Left hindlimb (tissue), 1 donor: ENCODE measurements around the gene C17orf58.
A peak's percentile ranks its signal among the peaks of the same experiment; 100 is the strongest.
"Not testable (repeated sequence)": the region's sequence is repeated elsewhere in the genome, so short reads cannot be mapped to it uniquely, and the experiment has no call there.

ENCODE experiments used
- DNase-seq: peaks from one replicate; pipeline ENCODE4 v3.0.0-alpha.2; 2018

C17orf58 gene

DNA sequence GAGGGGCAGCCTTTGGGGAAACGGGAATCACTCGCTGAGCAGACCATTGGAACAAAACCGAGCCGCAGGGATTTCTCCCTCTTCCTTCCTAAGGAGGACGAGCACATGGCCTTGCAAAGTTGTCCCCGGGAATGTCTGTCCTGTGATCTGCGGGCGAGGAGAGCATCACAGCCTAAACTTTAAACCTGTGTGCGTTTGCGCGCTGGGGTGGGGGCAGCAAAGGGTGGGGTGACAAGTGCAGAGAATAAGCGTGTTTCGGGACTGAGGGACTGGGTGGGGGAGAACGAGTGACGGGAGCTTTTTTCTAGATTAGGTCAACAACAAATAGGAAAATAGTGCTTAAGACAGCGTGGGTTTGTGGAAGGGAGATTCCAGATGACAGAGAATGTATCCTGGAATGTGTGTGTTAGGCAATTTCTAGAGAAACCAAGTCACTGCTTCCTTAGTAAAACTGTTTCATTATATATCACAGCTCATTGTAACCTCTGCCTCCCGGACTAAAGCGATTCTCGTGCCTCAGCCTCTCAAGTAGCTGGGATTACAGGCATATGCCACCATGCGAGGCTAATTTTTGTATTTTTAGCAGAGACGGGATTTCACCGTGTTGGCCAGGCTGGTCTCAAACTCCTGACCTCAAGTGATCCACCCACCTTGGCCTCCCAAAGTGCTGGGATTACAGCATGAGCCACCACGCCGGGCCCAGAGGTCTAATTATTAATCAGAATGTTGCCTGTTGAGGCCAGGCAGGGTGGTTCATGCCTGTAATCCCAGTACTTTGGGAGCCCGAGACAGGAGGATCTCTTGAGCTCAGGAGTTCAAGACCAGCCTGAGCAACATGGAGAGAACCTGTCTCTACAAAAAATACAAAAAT, at the start of gene C17orf58:
Gene C17orf58 (minus strand): TSS at position 169 of the 871 bp plus-strand sequence. CDS start 271 bp downstream, outside the sequence.
- peak; percentile 44 for DNase-seq

GRCh38 chr17:68036304-68037147, 40.3 kb upstream of the C17orf58 start:
- no peak for DNase-seq

- DNase-seq, result peak; percentile 98
These were observed 39.4 kb upstream of the C17orf58 start, which contains the start of gene KPNA2 for GRCh38 chr17:68035523-68036303. TSS of gene KPNA2 (plus strand) at chr17:68035735. CDS start at chr17:68037133, 1,398 bp downstream.

DNA sequence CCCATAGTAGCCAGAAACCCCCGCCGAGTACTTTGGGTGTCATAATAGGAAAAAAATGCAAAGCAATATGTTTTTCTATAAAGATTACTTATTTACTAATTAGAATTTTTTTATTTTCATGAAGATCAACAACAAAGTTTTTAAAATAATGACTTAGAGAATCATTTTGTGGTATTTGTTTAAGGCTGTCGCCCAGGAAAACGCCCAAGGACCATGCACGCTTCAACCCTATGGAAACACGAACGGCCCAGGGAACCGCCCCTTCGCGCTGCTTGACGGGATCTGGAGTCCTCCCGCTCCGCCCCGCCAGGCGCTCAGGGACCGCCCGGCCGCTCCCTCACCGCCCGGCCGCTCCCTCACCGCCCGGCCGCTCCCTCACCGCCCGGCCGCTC, 38.9 kb upstream of the C17orf58 start:
- DNase-seq, result no peak

- no peak for DNase-seq
These were observed 38.1 kb upstream of the C17orf58 start for GRCh38 chr17:68034452-68034776.

GRCh38 chr17:68033636-68034451, 37.6 kb upstream of the C17orf58 start:
- DNase-seq, result no peak

DNA sequence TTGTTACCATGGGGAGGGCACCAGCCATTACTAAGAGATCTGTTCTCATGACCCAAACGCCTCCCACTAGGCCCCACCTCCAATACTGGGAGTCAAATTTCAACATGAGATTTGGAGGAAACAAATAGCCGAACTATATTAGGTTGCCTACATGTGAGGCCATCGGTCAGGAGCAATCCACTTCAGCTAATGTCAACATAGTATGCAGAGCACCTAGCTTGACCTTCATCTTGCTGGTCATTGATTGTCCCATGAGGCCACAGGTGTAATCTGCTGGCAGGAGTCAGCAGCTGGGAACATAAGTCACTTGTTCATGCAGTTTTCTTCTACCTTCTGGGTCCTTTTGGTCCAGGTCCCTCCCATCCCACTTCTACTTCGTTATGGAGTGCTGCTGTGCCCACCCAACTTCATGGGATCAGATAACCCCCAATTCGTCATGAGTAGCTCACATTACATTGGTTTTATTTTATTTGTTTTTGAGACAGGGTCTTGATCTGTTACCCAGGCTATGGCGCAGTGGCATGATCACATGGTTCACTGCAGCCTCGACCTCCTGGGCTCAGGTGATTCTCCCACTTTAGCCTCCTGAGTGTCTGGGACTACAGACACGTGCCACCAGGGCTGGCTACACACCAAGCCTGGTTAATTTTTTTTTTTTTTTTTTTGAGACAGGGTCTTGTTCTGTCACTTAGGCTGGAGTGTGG, 33.4 kb upstream of the C17orf58 start:
- DNase-seq, result no peak

- DNase-seq, result not testable (repeated sequence)
These were observed 26.3 kb upstream of the C17orf58 start for GRCh38 chr17:68022547-68022946.

- DNase-seq, result no peak
These were observed 25.7 kb upstream of the C17orf58 start for GRCh38 chr17:68021963-68022362.

GRCh38 chr17:68020791-68021190, 24.5 kb upstream of the C17orf58 start:
- not testable (repeated sequence) for DNase-seq

DNA sequence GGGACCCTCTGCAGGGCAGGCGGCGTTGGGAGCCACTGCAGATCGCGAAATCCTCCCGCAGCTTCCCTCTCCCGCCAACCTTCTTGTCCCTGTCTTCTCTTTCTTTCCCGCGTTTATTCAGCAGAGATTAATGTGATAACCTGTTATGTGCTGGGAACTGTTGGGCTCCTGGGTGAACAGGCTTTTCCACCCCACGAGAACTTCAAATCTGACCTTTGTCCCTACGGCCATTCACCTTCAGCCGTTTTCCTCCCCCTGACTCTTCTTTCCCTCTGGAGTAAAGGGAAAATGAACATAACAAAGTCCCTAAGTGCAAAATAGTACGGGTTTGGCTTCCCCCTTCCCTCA, 24.1 kb upstream of the C17orf58 start:
- no peak for DNase-seq

- peak; percentile 97 for DNase-seq
These were observed 23.6 kb upstream of the C17orf58 start for GRCh38 chr17:68019675-68020408.

- no peak for DNase-seq
These were observed 23.0 kb upstream of the C17orf58 start for GRCh38 chr17:68019336-68019674.

DNA sequence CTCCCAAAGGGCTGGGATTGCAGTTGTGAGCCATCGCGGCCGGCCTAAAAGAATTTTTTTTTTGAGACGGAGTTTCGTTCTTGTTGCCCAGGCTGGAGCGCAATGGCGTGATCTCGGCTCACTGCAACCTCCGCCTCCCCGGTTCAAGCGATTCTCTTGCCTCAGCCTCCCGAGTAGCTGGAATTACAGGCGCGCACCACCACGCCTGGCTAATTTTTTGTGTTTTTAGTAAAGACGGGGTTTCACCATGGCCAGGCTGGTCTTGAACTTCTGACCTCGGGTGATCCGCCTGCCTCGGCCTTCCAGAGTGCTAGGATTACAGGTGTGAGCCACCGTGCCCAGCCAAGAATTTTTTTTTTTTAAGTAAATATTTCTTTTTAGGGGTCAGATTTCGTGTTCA, 22.2 kb upstream of the C17orf58 start:
- DNase-seq, result not testable (repeated sequence)

DNA sequence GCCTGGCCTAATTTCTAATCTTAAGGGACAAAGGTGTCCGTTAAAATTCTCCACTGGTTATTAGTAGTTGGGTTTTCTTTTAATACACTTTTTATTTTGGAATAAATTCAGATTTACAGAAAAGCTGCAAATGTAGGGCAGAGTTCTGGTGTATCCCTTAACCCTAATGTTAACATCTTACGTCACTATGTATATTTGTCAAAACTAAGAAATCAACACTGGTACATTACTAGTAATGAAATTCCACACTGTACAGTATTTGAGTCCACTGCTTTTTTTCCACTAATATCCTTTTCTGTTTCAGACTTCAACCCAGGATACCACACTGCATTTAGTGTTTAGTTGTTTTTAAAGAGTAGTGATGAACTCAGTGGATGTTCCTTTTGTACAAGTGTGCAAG, 20.6 kb upstream of the C17orf58 start:
- no peak for DNase-seq

- DNase-seq, result no peak
These were observed 18.9 kb upstream of the C17orf58 start for GRCh38 chr17:68015081-68015723.

DNA sequence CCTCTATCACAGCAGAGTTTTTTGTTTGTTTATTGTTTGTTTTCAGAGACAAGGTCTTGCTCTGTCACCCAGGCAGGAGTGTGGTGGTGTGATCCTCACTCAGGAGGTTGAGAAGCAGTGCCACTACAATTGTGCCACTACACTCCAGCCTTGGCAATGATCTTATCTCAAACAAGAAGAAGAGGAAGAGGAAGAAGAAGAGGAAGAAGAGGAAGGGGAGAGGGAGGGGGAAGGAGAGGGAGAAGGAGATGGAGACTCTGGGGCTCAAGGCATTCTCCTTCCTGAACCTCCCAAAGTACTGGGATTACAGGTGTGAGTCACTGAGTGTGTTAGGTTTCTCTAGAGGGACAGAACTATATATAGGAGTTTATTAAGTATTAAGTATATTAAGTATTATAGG, 17.1 kb upstream of the C17orf58 start:
- no peak for DNase-seq

DNA sequence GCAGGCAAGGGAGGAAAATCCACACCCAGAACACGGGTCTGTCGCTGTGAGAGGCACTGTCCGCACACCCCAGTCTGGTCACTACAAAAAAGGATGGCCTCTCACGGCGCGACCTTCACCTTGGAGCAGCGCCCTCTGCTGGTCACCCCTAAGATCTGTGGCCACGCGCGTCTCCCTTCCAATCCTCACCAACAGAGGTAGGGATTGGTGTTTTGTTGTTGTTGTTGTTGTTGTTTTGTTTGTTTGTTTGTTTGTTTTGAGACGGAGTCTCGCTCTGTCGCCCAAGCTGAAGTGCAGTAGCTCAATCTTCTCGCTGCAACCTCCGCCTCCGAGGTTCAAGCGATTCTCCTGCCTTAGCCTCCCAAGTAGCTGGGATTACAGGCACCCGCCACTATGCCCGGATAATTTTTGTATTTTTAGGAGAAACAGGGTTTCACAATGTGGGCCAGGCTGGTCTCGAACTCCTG, 15.0 kb upstream of the C17orf58 start:
- DNase-seq, result no peak

GRCh38 chr17:68006797-68007196, 10.5 kb upstream of the C17orf58 start:
- DNase-seq, result no peak

- no peak for DNase-seq
These were observed 7.9 kb upstream of the C17orf58 start for GRCh38 chr17:68004201-68004600.
